Stimulated activated CD4-positive, alpha-beta T cell treated with anti-CD3 and anti-CD28 coated beads, Interleukin-4, amount 100 ng/mL, for 1 hour (primary cell): ENCODE data around the gene WDR27.
"Not testable (repeated sequence)": the region's sequence is repeated elsewhere in the genome, so short reads cannot be mapped to it uniquely, and the experiment has no call there.

Experiments used
- DNase-seq: peaks from one replicate; pipeline ENCODE4 v3.0.0-alpha.2; 2020

Gene WDR27

GRCh38 chr6:169638915-169639314 is 62.9 kb downstream of the WDR27 start:
- no peak for DNase-seq

DNA sequence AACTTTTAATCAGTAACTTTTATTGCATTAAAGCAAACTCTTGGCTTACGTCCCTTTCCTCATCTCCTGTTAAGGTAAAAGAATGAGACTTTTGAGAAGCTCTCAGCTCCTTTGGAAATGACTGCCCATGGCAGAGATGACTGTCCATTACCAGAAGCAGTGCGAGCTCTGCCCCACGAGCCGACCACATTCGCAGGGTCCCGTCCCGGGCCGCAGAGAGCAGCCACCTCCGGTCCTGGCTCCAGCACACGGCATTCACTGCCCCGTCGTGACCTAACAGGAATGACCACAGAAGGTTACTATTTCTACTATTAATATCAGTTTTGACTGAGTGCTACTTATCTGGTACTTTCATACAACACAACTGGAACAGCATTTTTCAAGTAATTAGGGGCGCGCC is 63.4 kb downstream of the WDR27 start:
- no peak for DNase-seq

GRCh38 chr6:169635345-169635744 is 66.5 kb downstream of the WDR27 start:
- DNase-seq: no peak

DNA sequence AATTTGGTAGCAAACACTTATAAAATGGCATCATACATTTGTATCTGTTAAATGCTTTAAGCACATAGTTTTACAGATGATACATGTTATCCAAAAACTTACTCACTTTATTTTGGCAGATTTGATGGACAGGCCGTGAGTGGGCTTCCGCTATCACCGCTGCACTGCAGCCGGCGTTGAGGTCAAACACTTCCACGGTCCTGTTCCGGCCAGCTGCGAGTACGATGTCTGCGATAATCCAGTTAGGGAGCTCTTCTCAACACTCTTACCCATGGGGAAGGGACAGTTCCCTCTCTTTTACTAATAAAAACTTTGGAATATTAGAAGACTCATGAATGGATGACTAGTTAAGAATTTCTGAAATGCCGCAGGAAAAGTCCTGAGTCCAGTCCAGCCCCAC is 69.0 kb downstream of the WDR27 start:
- no peak for DNase-seq

DNA sequence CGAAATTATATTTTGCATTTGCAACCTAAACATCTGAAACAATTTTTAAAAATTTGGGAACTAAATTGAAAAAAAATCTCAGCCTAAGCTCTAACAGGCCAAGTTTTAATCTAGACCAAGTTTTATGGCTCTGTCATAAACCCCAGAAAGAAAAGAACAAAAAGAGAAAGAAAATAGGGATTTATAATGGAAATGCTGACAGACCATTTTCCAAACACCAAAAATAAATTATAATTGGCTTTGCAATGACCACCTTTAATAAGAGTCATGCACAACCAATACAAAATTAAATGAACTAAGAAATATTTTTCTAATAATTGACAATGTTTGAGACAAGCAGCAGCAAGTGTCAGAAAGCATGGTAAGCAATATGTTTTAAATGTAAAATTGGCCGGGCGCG is 72.6 kb downstream of the WDR27 start:
- DNase-seq: no peak

- DNase-seq: no peak
Measured at GRCh38 chr6:169627736-169628607, 73.9 kb downstream of the WDR27 start.

DNA sequence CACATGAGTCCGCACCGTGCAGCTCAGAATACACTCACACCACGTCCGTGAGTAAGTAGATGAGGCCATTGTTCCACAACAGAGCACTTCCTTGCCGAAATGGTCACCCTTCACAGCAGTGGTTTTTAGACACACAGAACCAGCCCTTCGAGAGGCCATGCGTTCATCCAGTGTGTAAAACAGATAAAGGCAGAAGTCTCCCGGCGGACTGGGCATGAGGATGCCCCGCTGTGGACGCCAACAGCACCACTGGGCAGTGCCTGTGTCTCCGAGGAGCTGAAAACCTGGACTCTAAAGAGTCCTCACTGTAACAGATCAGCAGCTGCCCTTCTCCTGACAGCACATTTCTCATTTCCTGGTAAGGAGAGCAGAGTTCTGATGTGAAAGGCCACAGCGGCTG is 75.2 kb downstream of the WDR27 start:
- DNase-seq: no peak

GRCh38 chr6:169626169-169626568 is 75.7 kb downstream of the WDR27 start:
- no peak for DNase-seq

DNA sequence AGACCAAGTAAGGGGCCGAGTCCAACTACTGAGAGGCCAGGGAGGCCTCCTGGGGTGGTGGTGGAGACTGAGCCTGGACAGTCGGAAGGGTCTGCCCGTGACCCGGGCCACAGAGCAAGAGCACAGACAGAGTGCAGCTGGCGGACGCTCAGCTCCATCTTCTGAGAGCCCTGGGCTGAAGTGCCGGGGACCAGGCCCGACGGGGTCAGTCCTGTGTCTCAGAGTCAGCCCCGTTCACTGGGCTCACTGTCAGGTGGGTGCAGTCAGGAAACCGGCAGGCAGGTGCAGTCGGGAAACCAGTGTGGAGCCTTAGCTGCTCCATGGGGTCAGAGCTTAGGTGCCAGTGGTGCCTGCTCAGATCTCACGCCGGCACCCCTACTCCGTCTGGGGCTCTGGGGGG is 76.5 kb downstream of the WDR27 start:
- no peak for DNase-seq

GRCh38 chr6:169624785-169625184 is 77.0 kb downstream of the WDR27 start:
- no peak for DNase-seq

DNA sequence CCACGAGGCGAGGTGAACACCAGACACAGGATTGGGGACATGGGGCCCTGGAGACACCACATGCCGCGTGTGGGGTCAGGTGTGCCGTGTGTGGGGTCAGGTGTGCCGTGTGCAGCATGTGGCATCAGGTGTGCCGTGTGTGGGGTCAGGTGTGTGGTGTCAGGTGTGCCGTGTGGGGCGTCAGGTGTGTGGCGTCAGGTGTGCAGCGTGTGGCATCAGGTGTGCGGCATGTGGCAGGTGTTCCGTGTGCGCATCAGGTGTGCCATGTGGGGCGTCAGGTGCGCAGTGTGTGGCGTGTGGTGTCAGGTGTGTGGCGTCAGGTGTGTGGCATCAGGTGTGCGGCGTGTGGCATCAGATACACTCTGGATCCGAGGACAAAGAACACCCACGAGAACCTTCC is 77.9 kb downstream of the WDR27 start:
- DNase-seq: no peak

GRCh38 chr6:169623343-169623742 is 78.5 kb downstream of the WDR27 start:
- DNase-seq: no peak

- DNase-seq: no peak
Measured at GRCh38 chr6:169622618-169623017, 79.2 kb downstream of the WDR27 start.

DNA sequence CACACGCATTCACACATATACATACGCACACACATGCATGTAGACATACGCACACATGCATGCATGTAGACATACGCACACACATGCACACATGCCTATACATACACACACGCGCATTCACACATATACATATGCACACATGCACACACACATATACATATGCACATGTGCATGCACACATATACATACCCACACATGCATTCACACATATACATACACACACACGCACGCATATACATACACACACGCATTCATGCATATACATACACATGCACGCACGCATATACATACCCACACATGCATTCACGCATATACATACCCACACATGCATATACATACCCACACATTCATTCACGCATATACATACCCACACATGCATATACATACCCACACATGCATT is 80.5 kb downstream of the WDR27 start:
- DNase-seq: no peak

DNA sequence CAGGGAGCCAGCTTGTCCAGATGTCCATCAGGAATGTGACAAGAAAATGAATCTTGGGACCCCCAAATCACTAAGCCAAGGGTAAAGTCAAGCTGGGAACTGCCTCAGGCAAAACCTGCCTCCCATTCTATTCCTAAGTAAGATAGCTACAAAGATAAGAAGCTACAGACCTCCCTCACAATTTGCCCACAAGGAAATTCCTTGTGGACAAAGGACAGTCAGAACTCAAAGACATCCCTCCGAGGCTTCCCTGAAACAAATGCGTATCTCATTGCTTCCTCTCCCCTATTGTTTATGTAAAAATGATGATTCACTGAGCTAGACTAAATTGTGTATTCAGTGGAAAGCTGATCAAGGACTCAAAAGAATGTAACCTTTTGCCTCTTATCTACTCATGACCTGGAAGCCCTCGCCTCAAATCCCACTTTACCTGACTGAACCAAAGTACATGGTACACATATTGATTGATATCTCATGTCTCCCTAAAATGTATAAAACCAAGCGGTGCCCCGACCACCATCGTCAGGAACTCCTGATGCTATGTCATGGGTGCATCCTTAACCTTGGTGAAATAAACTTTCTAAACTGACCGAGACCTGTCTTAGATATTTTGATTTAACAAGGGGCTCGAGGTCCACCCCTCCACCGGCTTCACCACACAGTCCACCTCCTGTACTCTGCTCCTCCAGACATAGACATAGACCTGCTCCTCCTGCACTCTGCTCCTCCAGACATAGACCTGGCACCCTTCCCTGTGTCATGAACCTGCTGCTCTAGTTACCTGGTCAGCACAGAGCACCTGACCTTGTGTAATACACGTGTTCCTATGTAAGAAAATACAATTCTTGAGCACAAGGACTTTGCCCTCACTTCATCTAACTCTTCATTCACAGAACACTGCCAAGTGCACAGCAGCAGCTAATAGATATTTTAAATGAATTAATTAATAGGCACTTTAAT is 81.4 kb downstream of the WDR27 start:
- DNase-seq: no peak

DNA sequence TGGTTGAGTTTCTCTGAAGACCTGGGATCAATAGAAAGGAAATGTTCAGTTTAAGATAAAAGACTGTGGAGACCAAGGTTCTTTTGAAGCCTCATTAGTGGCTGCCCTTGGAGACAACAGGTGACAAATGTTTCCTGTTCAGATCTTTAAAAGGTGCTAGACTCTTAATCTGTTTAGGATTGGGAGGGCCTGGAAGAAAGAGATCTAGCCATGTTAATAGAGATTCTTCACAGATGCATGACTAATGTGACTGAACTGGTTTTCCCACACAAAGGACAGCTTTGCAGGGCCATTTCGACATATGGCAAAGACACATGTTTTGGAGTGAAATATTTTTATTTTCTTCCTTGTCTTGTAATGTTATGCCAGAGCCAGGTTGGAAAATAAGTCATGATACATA is 82.2 kb downstream of the WDR27 start:
- DNase-seq: no peak

- no peak for DNase-seq
Measured at GRCh38 chr6:169618526-169619490, 83.0 kb downstream of the WDR27 start.

GRCh38 chr6:169617562-169617961 is 84.3 kb downstream of the WDR27 start:
- DNase-seq: no peak

DNA sequence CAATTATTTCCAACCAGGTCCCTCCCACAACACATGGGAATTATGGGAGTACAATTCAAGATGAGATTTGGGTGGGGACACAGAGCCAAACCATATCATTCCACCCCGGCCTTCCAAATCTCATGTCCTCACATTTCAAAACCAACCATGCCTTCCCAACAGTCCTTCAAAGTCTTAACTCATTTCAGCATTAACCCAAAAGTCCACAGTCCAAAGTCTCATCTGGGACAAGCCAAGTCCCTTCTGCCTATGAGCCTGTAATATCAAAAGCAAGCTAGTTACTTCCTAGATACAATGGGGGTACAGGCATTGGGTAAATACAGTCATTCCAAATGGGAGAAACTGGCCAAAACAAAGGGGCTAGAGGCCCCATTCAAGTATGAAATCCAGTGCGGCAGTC is 93.2 kb downstream of the WDR27 start:
- not testable (repeated sequence) for DNase-seq

DNA sequence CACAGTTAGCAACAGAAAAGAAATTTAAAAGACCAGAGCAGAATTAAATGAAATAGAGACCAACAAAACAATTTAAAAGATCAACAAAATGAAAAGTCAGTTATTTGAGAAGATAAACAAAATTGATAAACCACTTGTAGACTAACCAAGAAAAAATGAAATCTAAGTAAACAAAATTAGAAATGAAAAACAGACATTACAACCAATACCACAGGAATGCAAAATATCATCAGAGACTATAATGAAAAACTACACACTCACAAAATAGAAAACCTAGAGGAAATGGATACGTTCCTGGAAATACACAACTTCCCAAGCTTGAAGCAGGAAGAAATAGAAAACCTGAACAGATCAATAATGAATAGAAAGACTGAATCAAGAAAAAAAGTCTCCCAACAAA is 97.8 kb downstream of the WDR27 start:
- DNase-seq: no peak

DNA sequence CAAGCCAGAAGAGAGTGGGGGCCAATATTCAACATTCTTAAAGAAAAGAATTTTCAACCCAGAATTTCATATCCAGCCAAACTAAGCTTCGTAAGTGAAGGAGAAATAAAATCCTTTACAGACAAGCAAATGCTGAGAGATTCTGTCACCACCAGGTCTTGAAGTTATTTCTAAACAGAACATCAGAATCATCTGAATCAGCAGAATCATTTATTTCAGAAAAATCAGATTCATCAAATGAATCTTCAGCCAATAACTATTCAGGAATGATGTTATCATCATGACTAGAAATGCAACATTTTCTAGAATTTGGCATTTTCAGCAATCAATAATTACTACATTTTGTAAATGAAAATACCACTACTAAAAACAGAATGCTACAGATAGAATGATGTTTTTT is 100.7 kb downstream of the WDR27 start:
- not testable (repeated sequence) for DNase-seq

DNA sequence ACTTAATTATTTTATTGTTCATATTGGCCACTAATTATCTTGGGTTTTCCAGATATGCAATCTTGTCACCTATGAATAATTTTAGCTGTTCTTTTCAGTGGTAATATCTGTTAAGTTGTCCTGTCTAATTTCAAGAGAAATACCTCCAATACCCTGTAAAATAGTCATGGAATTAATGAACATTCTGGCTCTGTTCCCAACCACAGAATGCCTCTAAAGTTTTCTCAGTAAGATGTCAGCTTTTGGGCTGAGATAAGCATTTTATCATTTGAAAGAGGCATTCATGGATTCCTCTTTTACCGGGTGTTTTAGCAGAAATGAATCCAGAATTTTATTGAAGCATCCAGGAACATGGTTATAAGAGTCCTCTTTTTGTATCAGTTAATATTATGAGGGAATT is 109.3 kb downstream of the WDR27 start:
- DNase-seq: no peak

- no peak for DNase-seq
Measured at GRCh38 chr6:169591616-169592015, 110.2 kb downstream of the WDR27 start.
